Activated CD4-positive, alpha-beta T cell treated with anti-CD3 and anti-CD28 coated beads for 48 hours (primary cell): ENCODE measurements around the gene ESAM.
A peak's percentile ranks its signal among the peaks of the same experiment; 100 is the strongest.

Experiments used
- DNase-seq: peaks from one replicate; pipeline ENCODE4 v3.0.0-alpha.2; 2020

ESAM gene, protein sequence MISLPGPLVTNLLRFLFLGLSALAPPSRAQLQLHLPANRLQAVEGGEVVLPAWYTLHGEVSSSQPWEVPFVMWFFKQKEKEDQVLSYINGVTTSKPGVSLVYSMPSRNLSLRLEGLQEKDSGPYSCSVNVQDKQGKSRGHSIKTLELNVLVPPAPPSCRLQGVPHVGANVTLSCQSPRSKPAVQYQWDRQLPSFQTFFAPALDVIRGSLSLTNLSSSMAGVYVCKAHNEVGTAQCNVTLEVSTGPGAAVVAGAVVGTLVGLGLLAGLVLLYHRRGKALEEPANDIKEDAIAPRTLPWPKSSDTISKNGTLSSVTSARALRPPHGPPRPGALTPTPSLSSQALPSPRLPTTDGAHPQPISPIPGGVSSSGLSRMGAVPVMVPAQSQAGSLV

DNA sequence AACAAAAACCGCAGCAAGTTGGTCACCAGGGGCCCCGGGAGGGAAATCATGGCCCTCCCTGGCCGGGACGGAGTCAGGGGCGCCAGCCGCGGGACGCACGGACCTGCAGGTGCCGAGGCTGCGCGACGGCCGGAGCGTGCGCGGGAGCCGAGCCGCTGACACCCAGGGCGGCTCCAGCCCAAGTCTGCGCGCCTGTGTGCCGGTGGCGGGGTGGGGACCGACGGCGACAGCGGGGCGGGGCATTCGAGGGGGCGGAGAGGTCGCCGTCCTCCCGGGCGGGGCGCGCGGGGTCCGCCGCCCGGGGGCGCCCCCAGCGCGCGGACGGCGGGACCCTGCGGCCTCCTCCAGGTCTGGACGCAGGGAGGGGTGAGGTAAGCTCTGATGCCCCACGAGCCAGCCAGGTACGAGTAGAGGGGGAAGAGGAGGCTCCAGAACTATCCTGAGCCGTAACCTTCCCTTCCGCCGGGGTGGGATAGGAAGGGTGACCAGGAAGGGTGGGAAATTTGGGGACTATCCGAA lies at the start of gene ESAM:
Gene ESAM, minus strand, starts transcription at position 186 of the 519 bp plus-strand sequence. Its CDS starts 136 bp downstream, at position 50.
- DNase-seq = peak; percentile 69

DNA sequence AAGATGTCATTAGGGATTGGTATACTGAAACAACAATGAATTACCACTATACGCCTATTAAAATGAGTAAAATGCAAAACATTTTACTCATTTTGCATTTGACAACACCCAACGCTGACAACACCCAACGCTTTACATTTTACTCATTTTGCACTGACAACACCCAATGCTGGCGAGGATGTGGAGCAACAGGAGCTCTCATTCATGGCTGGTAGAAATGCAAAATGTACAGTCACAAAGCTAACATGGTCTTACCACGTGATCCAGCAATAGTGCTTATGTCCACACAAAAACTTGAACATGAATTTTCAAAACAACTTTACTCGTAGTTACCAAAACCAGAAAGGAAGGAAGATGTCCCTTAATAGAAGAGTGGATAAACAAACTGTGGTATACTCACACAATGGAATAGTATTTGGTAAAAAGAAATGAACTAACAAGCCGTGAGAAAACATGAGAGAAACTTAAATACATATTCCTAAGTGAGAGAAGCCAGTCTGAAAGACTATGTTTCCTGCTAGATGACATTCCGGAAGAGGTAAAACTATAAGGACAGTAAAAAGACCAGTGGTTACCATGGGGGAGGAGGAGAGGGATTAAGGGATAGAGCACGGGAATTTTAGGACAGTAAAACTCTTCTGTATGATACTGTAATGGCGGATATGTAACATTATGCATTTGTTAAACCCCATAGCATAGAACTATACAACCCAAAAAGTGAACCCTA lies 49.5 kb upstream of the ESAM start:
- no peak for DNase-seq

DNA sequence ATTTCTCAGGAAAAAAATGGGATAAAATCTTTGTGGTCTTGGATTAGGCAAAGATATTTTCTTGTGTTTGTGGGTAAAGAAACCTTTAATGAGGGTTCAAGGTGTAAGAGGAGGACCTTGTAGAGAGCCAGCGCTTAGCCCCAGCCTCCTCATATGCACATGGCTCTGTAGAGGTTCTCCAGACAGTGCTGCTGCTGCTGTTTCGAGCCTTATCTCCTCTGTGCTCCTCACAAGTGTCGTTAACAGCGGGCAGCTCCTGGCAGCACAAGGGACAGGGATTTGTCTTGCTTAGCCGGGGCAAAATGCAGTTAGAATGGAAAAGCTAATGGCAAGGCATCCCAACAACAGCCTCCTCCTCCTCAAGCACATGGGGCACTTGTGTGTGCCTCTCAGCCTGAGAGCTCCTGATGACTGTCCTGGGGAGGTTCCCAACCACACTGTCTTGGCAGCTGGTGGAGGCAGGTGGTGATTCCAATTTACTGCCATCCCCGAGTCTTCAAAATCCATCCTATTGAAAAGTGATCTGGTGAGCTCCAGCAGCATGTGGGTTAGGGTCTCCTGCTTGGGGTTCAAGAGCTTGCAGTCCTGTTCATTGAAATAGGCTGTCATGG lies 45.7 kb upstream of the ESAM start:
- DNase-seq = no peak

DNA sequence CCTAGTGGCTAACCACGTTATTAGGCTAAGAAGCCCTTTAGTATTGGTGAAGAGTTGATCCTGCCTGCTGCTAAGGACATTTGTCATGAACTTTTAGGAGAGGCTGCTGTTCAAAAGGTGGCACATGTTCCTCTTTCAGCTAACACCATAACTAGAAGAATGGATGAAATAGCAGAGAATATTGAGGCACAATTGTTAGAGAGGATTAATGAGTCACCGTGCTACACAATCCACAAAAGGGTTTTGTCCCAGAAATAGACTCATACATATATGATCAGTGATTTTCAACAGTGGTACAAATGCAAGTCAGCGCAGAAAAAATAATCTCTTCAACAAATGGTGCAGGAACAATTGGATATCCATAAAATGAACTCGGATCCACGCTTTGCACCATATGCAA lies 45.1 kb upstream of the ESAM start:
- no peak for DNase-seq

DNA sequence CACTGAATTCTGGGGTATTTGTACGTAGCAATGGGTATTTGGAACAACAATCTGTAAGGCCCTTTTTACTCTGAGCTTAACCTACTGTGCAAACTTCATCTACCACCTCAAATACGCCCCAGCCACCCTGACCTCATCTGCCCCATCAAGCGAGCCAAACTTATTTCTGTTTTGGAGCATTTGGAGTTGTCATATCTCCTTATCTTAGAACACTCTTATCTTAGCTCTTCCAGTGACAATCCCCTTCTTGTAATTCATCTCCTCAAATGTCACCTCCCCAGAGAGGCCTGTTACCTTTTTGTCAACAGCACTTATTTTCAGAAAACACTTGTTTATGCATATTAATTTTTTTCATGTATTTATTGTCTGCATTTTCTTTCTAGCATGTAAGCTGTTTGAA lies 42.8 kb upstream of the ESAM start:
- no peak for DNase-seq

DNA sequence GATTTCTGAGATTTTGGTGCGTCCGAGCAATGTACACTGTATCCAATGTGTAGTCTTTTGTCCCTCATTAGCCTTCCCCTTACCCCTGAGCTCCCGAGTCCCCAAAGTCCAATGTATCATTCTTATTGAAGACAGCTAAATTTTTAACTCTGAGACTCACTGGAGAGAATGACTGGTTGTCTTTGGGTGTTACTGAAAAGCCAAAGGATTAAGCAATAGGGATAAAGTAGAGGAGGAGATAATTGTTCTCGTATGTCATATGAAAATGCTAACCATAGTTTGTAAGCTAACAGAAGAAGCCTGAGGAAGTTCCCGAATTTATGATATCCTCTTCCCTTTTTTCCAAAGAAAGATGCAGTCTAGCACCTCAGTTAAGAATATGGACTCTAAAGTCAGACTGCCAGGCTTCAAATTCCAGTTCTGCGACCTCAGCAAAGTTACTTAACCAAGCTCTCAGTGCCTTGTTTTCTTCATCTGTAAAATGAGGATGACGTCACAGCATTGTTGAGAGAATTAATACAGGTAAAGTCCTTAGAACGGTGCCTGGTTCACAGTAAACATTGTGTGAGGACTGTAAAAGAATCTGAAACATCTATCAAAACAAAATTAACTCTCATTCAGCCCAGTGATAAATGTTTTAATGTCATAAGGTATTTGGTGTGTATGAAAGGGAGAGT lies 39.7 kb upstream of the ESAM start:
- no peak for DNase-seq

DNA sequence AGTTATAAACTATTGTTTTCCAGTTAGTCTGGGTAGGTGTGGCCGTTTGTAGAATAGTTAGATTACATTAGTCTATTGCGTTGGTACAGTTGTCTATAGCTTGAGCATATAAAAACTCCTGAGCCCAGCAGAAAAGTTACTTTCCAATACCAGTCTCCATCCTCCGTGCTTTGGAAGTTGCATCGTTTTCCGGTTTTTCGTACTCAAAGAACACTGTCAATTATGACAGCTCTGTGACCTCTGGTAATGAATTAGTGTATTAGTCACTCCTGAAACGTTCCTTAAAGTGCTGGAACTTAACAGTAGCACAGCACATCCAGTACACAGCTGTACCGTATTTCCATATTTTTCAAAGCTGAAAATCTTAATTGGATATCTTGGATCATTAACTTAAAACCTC lies 38.9 kb upstream of the ESAM start:
- peak; percentile 11 for DNase-seq

DNA sequence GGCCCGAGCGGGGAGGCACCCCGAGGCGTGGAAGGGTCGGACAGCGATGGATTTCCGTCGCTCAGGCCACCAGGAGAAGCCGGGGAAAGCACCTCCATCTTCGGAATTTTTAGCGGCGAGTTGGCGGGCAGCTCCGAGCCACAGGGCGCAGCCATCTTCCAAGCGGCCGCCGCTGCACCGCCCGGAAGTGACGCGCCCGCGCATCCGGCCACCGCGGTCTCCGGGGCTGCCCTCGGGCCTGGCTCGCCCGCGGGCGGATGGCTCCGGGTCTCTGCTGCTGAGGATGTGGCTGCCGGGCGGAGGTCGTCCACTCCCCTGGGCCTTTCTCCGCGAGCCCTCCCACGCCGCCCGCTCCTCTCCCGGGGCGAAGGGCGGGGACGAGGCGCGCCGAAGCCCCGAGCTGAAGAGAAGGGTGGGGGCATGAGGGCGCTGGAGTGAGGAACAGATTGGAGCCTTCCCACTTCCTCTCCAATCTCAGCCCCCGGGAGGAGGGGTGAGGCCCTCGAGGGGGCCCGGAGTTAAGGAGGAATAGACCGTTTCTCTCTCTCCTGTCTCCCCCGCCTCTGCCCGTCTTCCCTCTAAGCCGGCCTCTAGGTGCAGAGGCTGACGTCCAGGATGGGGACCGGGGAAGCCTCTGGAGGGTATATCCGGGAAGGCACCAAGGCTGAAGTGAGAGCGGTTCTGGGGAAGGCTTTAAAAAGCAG lies 38.3 kb upstream of the ESAM start, which contains the start of gene MSANTD2:
Gene MSANTD2, minus strand, starts transcription at position 181 of the 704 bp plus-strand sequence. Its CDS starts 26 bp downstream, at position 155.
- DNase-seq = peak; percentile 83

DNA sequence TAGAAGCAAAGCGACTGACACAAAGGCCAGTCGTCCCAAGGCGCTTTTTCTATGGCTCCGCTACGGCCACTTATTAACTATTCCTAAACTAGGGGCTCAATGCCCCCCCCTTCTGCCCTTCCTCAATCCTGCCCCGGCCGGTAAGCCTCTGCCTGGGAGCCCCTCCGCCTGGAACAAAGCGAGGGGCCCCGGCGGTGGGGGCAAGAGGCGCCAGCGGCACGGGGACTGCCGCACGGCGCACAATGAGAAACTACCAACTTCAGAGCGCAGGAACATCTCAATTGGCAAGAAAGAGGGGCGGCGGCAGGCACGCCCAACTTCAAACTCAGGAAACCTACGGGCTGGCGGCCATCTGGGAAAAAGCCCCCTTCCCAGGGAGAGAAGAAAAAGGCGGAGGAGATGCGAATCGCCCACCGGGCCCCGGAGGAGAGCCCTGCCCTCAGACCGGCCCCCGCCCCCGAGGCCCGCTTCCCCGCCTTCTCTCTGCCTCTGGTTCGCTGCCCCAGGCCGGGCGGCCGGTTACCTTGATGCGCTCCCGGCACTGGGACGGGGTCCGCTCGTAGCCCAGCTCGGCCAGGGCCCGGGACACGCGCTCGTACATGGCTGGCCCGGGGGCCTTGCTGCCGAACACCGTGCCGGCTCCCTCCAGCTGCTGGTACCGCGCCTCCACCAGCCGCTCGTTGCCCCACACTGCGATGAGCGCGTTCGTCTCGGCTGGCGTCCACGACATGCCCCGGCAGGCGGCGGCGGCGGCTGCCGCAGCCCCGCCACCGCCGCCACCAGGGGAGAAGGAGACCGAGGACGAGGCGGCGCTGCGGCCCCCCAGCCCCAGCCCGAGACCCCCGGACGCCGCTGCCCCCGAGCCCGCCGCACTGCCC lies 37.5 kb upstream of the ESAM start:
- peak; percentile 47 for DNase-seq

DNA sequence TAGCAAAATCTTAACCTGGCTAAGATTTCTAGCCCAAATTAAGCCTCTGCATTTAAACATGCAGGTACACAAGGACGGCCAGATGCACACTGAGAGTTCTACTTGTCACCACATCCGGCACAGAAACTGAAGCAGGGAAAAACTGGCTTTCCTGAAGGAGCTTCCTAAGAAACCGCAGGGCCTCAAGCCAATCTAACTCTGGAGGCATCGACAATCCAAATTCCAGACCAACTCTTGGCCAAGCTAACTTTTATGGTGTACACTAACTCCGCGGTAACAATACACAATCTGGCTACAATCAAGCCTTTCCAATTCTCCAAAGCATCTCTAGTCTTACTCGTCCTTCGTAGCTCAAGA lies 36.9 kb upstream of the ESAM start:
- no peak for DNase-seq

DNA sequence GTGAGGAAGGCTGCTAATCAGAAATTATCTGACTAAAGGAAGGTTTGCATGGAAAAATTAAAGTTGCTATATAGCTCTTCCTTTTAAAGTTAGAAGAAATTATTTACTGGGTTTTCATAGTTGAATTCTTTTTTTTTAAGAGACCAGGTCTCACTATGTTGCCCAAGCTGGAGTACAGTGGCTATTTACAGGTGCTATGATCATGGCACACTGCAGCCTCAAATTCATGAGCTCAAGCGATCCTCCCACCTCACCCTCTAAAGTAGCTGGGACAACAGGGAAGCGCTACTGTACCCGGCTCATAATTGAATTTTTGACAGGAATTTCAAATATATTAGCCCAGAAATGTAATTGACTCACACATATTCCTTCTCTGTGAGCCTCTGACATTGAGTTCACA lies 34.2 kb upstream of the ESAM start:
- no peak for DNase-seq

DNA sequence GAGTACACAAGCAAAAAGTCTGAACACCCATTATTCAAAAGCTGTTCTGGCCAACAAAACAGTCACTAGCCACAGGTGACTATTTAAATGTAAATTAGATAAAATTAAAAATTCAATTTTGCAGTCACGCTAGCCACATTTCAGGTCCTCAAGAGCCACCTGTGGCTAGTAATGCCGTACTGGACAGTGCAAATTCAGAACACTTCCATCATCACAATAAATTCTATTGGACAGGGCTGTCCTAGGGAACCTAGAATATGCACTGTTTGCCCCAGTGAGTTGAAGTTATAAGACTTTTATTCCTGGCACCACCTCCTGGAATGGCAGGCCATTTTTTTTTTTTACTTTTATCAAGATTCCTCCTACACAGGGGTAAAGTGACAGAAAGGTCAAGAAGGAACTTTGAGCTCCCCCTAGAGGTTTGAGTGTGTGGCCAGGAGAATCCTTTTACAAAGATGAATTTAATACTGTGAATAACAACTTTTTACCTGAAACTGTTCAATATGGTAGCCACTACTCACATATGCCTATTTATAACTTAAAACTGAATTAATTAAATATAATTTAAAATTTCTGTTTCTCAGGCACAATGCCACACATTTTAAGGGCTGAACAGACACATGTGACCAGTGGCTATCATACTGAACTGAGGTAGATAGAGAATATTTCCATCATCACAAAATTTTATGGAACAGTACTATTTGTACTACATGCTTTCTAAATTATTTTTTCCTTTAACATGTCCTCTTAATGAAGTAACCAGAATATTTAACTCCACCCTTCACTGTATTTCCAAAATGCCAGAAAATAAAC lies 31.6 kb upstream of the ESAM start:
- peak; percentile 14 for DNase-seq

DNA sequence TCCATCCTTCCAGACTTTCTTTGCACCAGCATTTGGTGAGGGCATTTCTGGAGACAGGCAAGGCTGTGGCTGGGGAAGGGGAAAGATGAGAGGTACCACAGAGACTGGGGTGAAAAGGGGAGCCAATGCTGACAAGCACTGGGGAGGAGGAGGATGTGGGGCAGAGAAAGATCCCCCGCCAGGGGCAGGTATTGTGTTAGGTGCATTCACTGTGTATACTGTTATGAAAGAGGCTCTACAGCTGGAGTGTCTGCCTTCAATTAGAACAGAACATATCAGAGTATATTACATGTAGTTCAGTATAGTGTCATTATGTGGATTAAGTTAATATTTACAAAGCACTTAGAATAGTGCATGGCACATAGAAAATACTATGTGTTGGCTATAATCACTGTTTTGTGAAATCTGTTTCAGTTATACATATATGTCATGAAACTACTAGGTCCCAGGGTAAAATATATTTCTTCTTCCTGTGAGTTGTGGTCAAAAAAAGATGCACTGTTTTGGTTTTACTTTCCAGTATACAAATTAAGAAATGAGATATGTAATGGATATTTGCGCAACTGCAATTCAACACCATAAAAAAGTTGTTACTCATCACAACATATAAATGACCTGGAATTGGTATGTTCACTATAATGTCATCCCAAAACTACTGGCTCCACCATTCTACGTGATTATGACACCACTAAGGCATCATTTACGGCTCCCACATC lies 29.7 kb upstream of the ESAM start:
- DNase-seq = no peak

DNA sequence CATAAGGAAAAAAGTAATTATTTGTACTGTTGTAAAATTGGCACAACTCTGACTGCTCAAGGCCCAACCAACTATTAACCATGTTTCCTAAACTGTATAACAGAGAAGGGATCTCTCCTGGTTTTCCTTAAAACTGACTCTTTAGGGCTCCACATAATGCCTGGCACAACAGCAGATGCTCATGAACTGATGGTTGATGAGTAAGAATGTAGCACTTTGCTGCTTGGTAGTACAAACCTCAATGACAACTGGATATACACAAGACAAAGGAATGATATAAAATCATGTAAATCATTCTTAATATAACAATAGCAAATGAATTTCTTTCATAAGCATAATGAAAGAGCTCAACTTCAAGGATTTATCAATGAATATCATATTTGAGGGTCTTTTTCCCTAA lies 26.4 kb upstream of the ESAM start:
- DNase-seq = no peak

DNA sequence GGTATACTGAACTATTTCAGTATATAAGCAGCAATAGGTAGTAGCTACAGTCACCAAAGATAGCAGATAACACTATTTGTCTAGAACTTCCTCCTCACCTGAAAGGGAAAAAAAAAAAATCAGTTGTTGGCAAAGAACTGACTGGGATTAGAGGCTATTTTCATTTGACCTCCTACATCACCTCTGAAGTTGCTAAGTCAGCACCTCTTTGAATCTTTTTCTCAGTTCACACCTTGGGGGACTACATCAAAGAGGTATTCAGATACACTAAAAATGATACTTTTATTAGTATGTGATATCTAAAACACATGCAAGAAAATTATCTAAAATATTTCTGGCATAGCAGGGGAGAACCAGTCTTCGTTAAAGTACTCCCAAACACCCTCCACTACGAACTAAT lies 22.0 kb upstream of the ESAM start:
- DNase-seq = no peak

DNA sequence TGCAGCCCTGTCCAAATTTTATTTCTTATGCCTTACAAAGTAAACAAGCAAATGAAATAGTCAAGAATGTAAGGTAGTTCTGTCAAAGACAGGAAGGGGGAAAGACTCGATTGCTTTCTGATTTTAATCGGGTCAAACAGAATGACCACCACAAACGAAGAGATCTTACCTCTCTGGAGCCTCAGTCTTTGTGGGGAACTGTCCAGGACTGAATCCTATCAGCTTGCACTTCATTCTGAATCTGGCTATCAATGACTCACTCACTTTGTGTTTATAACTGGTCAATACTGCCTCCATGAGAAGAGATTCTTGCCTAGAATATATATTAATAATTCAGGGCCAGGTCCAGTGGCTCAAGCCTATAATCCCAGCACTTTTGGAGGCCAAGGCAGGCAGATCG lies 20.9 kb upstream of the ESAM start:
- DNase-seq = no peak

DNA sequence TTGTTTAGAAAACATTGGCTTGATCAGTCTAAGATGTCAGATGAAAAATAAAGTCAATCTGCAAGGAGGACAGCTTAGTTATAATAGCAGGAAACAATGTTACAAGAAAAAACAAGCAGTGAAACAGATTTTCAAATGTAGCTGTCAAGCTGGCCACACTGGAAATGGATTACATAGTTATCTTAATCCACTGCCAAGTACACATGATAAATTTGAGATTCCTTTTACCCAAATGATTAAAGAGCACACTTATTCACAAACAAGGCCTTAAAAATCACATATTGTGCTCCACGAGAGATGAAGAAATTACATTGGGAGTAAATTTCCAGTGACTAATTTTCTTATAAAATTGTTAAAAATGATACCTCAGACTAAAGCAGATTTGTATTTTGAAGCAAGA lies 17.5 kb upstream of the ESAM start:
- DNase-seq = no peak

DNA sequence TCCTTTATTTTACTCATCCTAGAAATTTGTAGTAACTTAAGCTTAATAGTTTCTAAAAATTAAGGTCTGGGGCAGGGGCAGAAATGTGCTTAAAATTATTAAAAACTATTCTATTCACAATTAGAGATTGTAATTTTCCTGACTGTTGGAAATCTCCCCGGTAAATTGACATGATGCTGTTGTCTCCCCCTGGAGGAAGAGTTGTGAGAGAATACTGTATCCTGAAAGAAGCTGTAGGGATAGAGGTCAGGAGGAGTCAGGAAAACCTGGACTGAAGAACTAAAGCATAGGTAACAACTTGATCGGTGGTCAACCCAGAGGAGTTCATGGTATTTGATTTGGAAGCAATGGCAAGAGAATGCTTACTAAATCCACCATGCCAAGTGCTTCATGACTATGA lies 16.2 kb upstream of the ESAM start:
- no peak for DNase-seq

DNA sequence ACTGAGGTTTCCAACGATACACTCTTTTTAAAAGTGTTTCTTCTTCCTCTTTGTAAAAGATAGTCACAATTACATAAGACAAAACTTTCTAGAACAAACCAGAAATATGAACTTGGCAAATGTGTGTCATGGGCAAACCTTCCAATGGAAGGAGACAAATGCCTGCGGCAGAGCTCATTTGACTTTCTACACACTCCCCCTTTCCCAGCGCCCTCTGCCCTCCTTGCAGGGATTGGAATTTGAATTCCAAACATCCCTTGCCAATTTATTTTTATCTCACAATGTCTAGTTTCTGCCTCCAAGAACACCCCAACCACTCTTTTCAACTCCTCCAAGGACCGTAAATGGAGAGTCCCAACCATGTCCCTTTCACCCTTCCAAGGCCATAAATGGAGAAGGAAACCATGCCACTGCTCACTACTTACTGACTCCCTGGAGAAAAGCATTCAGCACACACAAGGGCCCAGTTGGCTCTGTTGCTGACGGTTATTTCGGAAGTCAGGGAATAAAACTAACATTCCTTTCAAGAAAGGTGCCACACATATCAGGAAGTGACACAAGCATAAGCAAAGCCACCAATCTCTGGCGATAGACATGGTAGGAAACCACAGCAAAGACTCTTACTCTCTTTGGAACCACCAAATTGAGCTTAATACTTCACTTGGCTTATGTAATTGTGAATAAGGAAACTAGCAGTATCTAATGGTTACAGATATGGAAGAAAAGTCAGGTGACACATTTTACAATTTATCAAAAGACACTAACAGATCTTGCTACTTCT lies 15.0 kb upstream of the ESAM start:
- no peak for DNase-seq
